Measurements from ENCODE around the gene DLGAP4. TPM values are rescaled to one million over a fixed set of nuclear protein-coding genes. Genes with fewer than 3 reads are reported as not detected.

DLGAP4 gene
- total and polyA plus RNA-seq, 2 of the 8 experiments (the other 6 are each of a cell fraction or from before 2014, with no cell fraction given): 41.2 to 57.2 TPM

DNA sequence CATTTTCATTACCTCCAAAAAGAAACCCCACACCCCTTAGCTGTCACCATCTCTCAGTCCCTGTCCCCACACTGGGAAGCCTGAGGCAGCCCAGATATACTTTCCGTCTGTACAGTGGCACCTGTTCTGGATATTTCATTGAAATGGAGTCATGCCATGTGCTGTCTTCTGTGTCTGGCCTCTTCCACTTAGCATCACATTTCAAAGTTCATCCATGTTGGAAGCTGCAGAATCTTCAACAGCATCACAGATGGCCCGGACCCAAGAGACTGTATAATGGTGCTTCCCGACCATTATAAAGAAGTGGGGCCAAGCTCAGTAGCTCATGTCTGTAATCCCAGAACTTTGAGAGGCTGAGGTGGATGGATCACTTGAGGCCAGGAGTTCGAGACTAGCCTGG, 58.4 kb downstream of the DLGAP4 start:
- Histone ChIP-seq H3K79me1 (ENCODE audit: low read depth, low read length) (no peaks in the 10 kb centered on the region), H3K4me1 (replicated peaks in 1 of 4; ENCODE audit: control insufficient read depth in 3 of 4, insufficient read depth in 4 of 4, low read length in 3 of 4) (peaks cover 2 to 11% (median 6%) of the 10 kb centered on the region in 4 experiments), H4K91ac (replicated peaks; ENCODE audit: insufficient read length, low read length) (no peak overlapping the region), H3K9ac (replicated peaks in 1 of 4; ENCODE audit: extremely low read depth in 1 of 4, low read depth in 3 of 4, low read length in 3 of 4) (no peak overlapping the region), H4K8ac (ENCODE audit: extremely low read depth, insufficient read depth, low read length) (no peak overlapping the region), H3K18ac (ENCODE audit: extremely low read depth, low read length) (no peak overlapping the region), H2AFZ (ENCODE audit: low read length) (no peak overlapping the region), H4K20me1 (replicated peaks in 1 of 2; ENCODE audit: control insufficient read depth in 1 of 2, insufficient read depth in 2 of 2, low read length in 2 of 2) (peaks cover 0 to 2% of the 10 kb centered on the region in 2 experiments), H2AK5ac (ENCODE audit: low read depth, low read length) (no peak overlapping the region), H4K5ac (ENCODE audit: insufficient read length, low read depth, low read length) (no peak overlapping the region), H3K79me2 (ENCODE audit: control insufficient read depth in 1 of 2, insufficient read depth in 2 of 2, low read length in 2 of 2) (no peaks in the 10 kb centered on the region), H3K9me3 (ENCODE audit: insufficient read depth in 2 of 2, low read depth in 1 of 2, low read length in 1 of 2) (no peaks in the 10 kb centered on the region), H3K27me3 (replicated peaks in 1 of 4; ENCODE audit: control insufficient read depth in 3 of 4, extremely low read depth in 1 of 4, insufficient read depth in 3 of 4, low read length in 3 of 4) (no peaks in the 10 kb centered on the region), H3K4me3 (ENCODE audit: extremely low read depth in 1 of 4, insufficient read depth in 2 of 4, low read depth in 3 of 4, low read length in 4 of 4) (no peak overlapping the region), H3K56ac (replicated peaks; ENCODE audit: insufficient read length, low read depth, low read length) (no peak overlapping the region), H2BK12ac (ENCODE audit: low read depth, low read length) (no peak overlapping the region), H3K36me3 (ENCODE audit: control insufficient read depth in 2 of 4, insufficient read depth in 4 of 4, low read length in 3 of 4) (no peaks in the 10 kb centered on the region; a peak in 1 of 8 replicates), H3K23ac (ENCODE audit: insufficient read length) (no peak overlapping the region), H3K23me2 (ENCODE audit: low read depth, low read length) (no peaks in the 10 kb centered on the region), H3K14ac (ENCODE audit: insufficient read length) (no peak overlapping the region), H2BK15ac (ENCODE audit: low read length) (no peak overlapping the region), H3K4ac (replicated peaks; ENCODE audit: insufficient read length, low read depth, low read length) (no peak overlapping the region), H3K27ac (ENCODE audit: low read depth, low read length) (no peak overlapping the region), H2BK120ac (replicated peaks; ENCODE audit: low read depth, low read length) (no peak overlapping the region), H3K4me2 (ENCODE audit: insufficient read depth in 1 of 2, low read depth in 2 of 2, low read length in 2 of 2) (no peak overlapping the region), H2BK5ac (ENCODE audit: low read depth, low read length) (no peak overlapping the region), H2BK20ac (ENCODE audit: low read length) (no peak overlapping the region)
- CTCF ChIA-PET (ENCODE audit: partially characterized antibody): interaction anchor here (0.7 to 1.3 kb wide), 6 partner anchors 9 to 166 kb away, joined by 3 to 5 read pairs (median 3); no protein-coding TSS in a partner anchor
- DNase-seq (ENCODE audit: low read depth in 1 of 2, low spot score in 2 of 2) (no peak), FAIRE-seq (no peak)
- 91% methylated on average over 4 of the region's 4 CpGs; no CpG with 5 or more reads in 1 of the 2 experiments for WGBS, 2 experiments (ENCODE audit: extremely low coverage in 1 of 2, insufficient coverage in 1 of 2, insufficient read length in 1 of 2, insufficient replicate concordance in 2 of 2, low coverage in 1 of 2, low lambda C conversion rate in 2 of 2, missing lambda C conversion rate in 1 of 2)
- POLR2A ChIA-PET (ENCODE audit: partially characterized antibody): interaction anchor here (0.6 to 1.5 kb wide), 2 partner anchors 34 to 41 kb away, joined by 3 to 4 read pairs; no protein-coding TSS in a partner anchor
- TF ChIP-seq TAF7 (optimal IDR thresholded peaks at IDR 0.05; ENCODE audit: borderline replicate concordance, low read depth, low read length) (no peak), GABPA (IDR thresholded peaks at IDR 0.05; ENCODE audit: borderline replicate concordance, insufficient read depth, low read length) (no peak), CBX5 (IDR thresholded peaks at IDR 0.05; ENCODE audit: low read depth, low read length) (no peak)

Data from H1 (cell line).